ENCODE results near the gene DDRGK1.

GRCh38 chr20:3231116-3231515, 26.6 kb upstream of the DDRGK1 start:
- TF ChIP-seq CTCF (IDR thresholded peaks at IDR 0.05) (no peak), POLR2A (IDR thresholded peaks at IDR 0.05) (no peak)

Data from uterus (tissue), 2 donors.